BE2C (cell line): ENCODE results near the gene AGRP.

Experiments used
- DNase-seq: peaks from one replicate; pipeline ENCODE4 v3.0.0-alpha.2; 2020
- H3K27me3 ChIP-seq: fragments of 250-450 bp; sonication (Bioruptor Pico); 2 replicates; pipeline ENCODE4 v1.5.1; 2020; ENCODE audit warnings: mild to moderate bottlenecking
- H3K36me3 ChIP-seq: fragments of 250-450 bp; sonication (Bioruptor Pico); 2 replicates; pipeline ENCODE4 v1.5.1; 2020; ENCODE audit warnings: mild to moderate bottlenecking
- H3K4me1 ChIP-seq: fragments of 250-450 bp; sonication (Bioruptor Pico); 2 replicates; pipeline ENCODE4 v1.5.1; 2020
- H3K4me3 ChIP-seq: 2 replicates; pipeline ENCODE4 v1.5.1; 2011; ENCODE audit warnings: low read depth, low read length
- H3K9me3 ChIP-seq: fragments of 250-450 bp; sonication (Bioruptor Pico); 2 replicates; pipeline ENCODE4 v1.5.1; 2020
- CTCF ChIP-seq: IDR thresholded peaks from 2 replicates; pipeline ENCODE4 v1.5.1; 2012; ENCODE audit warnings: mild to moderate bottlenecking, low read depth, low read length

Gene AGRP

GRCh38 chr16:67437513-67437912, 45.8 kb downstream of the AGRP start:
- TF ChIP-seq CTCF, result no peak
- Histone ChIP-seq H3K27me3 (no peaks in the 10 kb centered on the region), H3K36me3 (peaks cover 9% of the 10 kb centered on the region; the same call in 1 of the 2 replicates), H3K4me1 (peaks cover 6% of the 10 kb centered on the region; the same call in 1 of the 2 replicates), H3K9me3 (no peaks in the 10 kb centered on the region), H3K4me3 (no peak overlapping the region)
- no peak for DNase-seq

DNA sequence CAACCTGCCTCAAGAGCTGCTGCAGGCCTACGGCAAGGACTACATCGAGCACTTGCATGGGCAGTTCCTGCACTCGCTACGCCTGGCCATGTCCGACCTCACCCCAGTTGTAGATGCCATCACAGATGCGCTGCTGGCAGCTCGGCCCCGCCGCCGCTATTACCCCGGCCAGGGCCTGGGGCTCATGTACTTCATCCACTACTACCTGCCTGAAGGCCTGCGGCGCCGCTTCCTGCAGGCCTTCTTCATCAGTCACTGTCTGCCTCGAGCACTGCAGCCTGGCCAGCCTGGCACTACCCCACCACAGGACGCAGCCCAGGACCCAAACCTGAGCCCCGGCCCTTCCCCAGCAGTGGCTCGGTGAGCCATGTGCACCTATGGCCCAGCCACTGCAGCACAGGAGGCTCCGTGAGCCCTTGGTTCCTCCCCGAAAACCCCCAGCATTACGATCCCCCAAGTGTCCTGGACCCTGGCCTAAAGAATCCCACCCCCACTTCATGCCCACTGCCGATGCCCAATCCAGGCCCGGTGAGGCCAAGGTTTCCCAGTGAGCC, 46.6 kb downstream of the AGRP start:
- 0 out of 2 replicates have a peak, but pooled peaks cover under 1% of the 10 kb centered on the region for H3K27me3 ChIP-seq
- TF ChIP-seq CTCF, result no peak
- peaks cover 7% of the 10 kb centered on the region; the same call in 1 of the 2 replicates for H3K4me1 ChIP-seq
- H3K4me3 ChIP-seq, result no peak overlapping the region
- peaks cover 9% of the 10 kb centered on the region; the same call in 1 of the 2 replicates for H3K36me3 ChIP-seq
- H3K9me3 ChIP-seq, result no peaks in the 10 kb centered on the region
- no peak for DNase-seq

GRCh38 chr16:67435758-67436164, 47.6 kb downstream of the AGRP start:
- H3K27me3 ChIP-seq, result peaks cover 6% of the 10 kb centered on the region; the same call in 1 of the 2 replicates
- H3K4me1 ChIP-seq, result peaks cover 5% of the 10 kb centered on the region; the same call in 1 of the 2 replicates
- no peaks in the 10 kb centered on the region for H3K9me3 ChIP-seq
- H3K36me3 ChIP-seq, result peaks cover 9% of the 10 kb centered on the region; the same call in 1 of the 2 replicates
- no peak for DNase-seq
- no peak for TF ChIP-seq CTCF
- no peak overlapping the region for H3K4me3 ChIP-seq

DNA sequence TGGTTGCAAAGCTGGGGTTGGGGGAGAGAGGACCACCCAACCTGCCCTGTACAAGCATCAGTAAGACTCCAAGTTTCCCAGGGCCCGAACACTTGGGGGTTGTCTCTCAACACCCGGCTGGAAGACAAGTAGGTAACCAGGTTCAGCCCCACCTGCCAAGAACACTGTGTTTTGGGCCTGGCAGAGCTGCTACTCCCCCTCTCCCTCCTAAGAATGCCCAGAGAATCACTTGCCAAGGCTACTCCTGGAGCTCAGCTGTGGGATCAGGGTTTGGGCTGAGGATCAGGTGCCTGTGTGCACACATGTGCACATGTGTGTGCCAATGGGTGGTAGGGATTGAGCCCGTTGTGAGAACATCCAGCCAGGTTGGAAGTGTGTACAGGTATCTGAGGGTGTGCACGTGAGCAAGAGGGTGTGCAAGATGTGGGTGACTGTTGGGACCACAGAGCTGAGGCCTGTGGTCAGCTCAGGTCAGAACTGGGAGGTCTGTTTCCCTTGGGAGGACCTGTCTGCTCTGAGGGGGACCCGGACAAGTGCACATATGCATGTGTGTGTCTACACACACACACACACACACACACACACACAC, 50.1 kb downstream of the AGRP start:
- Histone ChIP-seq H3K27me3 (peaks cover 12% of the 10 kb centered on the region), H3K4me3 (no peak overlapping the region), H3K9me3 (no peaks in the 10 kb centered on the region), H3K4me1 (peaks cover 9% of the 10 kb centered on the region), H3K36me3 (peaks cover 6% of the 10 kb centered on the region; the same call in 1 of the 2 replicates)
- no peak for DNase-seq
- TF ChIP-seq CTCF, result no peak
